LNCAP (cell line): Measurements from ENCODE around the gene KDM3B.

Experiments
- TF ChIP-seq, protein P1 (sequence below): fragments of 450-650 bp; IDR thresholded peaks from 2 replicates; pipeline ENCODE4 v1.5.1; 2017; ENCODE audit warnings: mild to moderate bottlenecking

Gene KDM3B

DNA sequence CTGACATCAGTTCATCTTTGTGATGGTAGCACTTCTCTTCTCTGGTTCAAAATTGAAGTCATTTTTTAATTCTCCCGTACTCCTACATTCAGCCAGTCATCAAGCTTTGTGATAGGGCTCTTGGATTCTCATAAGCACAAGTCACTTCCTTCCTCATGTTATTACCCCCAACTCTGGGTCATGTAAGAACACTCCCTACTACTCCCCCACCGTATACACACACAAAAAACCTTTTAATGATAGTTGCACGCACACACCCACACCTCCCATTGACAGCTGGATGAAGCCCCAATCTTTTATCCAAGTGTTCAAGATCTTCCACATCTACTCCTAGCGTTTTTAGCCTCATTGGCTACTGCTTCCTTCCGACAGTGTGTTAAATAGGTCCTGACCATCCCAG lies 16.8 kb downstream of the KDM3B start:
- TF ChIP-seq, protein P1, sequence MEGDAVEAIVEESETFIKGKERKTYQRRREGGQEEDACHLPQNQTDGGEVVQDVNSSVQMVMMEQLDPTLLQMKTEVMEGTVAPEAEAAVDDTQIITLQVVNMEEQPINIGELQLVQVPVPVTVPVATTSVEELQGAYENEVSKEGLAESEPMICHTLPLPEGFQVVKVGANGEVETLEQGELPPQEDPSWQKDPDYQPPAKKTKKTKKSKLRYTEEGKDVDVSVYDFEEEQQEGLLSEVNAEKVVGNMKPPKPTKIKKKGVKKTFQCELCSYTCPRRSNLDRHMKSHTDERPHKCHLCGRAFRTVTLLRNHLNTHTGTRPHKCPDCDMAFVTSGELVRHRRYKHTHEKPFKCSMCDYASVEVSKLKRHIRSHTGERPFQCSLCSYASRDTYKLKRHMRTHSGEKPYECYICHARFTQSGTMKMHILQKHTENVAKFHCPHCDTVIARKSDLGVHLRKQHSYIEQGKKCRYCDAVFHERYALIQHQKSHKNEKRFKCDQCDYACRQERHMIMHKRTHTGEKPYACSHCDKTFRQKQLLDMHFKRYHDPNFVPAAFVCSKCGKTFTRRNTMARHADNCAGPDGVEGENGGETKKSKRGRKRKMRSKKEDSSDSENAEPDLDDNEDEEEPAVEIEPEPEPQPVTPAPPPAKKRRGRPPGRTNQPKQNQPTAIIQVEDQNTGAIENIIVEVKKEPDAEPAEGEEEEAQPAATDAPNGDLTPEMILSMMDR: no peak

- TF ChIP-seq, protein P1: no peak
Measured at GRCh38 chr5:138369706-138370105, 17.2 kb downstream of the KDM3B start.

- TF ChIP-seq, protein P1: no peak
Measured at GRCh38 chr5:138370537-138370936, 18.1 kb downstream of the KDM3B start.

- TF ChIP-seq, protein P1: no peak
Measured at GRCh38 chr5:138371454-138371853, 19.0 kb downstream of the KDM3B start.

DNA sequence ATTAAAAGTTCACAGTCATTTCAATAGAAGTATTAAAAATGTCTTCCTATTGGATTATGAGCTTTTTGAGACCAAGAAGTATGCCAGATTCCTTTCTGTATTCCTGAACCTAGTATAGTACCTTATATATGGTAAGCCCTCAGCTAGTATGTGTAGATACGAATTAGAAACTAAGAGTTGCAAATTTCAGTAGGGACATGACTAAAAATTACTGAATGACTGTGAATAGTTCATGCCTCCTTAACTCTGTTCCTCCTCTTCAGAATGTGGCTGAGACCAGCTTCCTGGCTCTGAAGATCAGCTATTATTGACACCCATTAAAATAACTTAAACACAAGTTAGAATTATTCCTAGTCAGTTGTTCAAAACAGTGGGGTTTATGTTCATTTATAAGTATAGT lies 19.7 kb downstream of the KDM3B start:
- TF ChIP-seq, protein P1: no peak

DNA sequence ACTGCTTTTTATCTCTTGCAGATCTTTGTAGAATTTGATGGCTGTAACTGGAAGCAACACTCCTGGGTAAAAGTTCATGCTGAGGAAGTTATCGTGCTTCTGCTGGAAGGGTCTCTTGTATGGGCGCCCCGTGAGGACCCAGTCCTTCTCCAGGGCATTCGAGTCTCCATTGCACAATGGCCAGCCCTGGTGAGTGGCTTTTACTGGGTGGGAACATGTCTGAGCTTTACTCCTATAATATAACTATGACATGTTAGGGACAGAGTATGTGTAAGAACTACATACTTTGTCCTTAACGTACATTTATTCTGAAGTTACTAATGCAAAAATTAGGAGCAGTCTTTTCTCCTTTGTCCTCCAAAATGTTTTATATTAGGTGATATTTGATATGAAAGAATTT lies 20.2 kb downstream of the KDM3B start:
- TF ChIP-seq, protein P1: no peak

DNA sequence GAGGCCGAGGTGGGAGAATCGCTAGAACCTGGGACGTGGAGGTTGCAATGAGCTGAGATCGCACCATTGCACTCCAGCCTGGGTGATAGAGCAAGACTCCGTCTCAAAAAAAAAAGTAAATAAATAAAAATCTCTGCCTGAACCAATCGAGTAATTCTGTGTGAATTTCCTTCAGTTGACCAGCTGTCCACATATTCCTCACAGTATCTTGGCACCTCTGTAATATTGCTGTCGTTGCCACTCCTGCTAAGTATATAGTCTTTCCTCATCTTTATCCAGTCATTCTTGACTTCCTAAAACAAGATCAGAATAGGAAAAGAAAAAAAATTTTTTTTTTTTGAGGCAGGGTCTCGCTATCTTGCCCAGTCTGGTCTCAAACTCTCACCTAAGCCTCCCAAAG lies 29.9 kb downstream of the KDM3B start:
- TF ChIP-seq, protein P1: no peak

DNA sequence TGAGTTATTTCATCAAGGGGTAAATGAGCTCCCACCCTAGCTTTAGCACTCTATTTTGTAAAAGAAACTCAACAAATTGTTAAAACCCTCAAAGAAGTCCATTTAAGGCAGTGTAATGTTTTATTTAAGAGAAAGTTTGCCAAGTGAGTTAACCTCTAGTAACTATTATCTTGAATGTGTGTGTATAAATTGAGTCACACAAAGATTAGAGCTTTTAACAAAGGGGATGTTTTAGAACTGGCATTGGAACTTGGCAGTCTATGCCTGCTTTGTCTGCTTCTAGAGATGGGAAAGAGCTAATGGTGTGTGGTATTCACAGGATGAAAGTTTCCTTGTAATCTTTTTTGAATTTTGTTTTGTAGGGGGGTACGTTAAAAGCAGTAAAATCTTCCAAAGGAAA lies 33.2 kb downstream of the KDM3B start:
- TF ChIP-seq, protein P1: no peak
